Activated CD8-positive, alpha-beta memory T cell treated with anti-CD3 and anti-CD28 coated beads, Interleukin-2, amount 10 ng/mL, durations not matched to agents 7 days and 5 days (primary cell): Measurements from ENCODE around the gene F2RL3. TPM values are rescaled to one million over a fixed set of nuclear protein-coding genes. Genes with fewer than 3 reads are reported as not detected.

Experiments used
- ATAC-seq: fragments of 150-1000 bp; cut with Tn5 transposase; one replicate; pipeline ENCODE4 v1.10.0; 2021; ENCODE audit warnings: moderate library complexity
- CTCF ChIA-PET: fragments of 350-600 bp; sonication (Branson Sonifier 250); formaldehyde crosslinking; loops from one replicate; lab custom pipeline; 2021; ENCODE audit warnings: antibody characterized with exemption; lab: Charles Lee
- DNase-seq: peaks from one replicate; pipeline ENCODE4 v3.0.0-alpha.2; 2020
- H3K27ac Mint-ChIP-seq: one replicate; pipeline ENCODE4 v1.8.0; 2021; ENCODE audit warnings: mild to moderate bottlenecking, mixed read lengths
- H3K27me3 Mint-ChIP-seq: one replicate; pipeline ENCODE4 v1.8.0; 2021; ENCODE audit warnings: mixed read lengths
- H3K36me3 Mint-ChIP-seq: one replicate; pipeline ENCODE4 v1.8.0; 2021; ENCODE audit warnings: mild to moderate bottlenecking, mixed read lengths
- H3K4me1 Mint-ChIP-seq: one replicate; pipeline ENCODE4 v1.8.0; 2021; ENCODE audit warnings: mixed read lengths
- H3K4me3 Mint-ChIP-seq: one replicate; pipeline ENCODE4 v1.8.0; 2021; ENCODE audit warnings: mild to moderate bottlenecking, moderate library complexity, mixed read lengths
- H3K9me3 Mint-ChIP-seq: one replicate; pipeline ENCODE4 v1.8.0; 2022; ENCODE audit warnings: low read depth, mixed read lengths
- total RNA-seq, 2 experiments: library from RNA; stranded (reverse); gene quantifications; one replicate each; pipeline ENCODE4 v1.2.3, GENCODE V29; 2021

The F2RL3 gene
- total RNA-seq, 2 experiments from 2014 or later = 0.12 to 0.59 TPM

DNA sequence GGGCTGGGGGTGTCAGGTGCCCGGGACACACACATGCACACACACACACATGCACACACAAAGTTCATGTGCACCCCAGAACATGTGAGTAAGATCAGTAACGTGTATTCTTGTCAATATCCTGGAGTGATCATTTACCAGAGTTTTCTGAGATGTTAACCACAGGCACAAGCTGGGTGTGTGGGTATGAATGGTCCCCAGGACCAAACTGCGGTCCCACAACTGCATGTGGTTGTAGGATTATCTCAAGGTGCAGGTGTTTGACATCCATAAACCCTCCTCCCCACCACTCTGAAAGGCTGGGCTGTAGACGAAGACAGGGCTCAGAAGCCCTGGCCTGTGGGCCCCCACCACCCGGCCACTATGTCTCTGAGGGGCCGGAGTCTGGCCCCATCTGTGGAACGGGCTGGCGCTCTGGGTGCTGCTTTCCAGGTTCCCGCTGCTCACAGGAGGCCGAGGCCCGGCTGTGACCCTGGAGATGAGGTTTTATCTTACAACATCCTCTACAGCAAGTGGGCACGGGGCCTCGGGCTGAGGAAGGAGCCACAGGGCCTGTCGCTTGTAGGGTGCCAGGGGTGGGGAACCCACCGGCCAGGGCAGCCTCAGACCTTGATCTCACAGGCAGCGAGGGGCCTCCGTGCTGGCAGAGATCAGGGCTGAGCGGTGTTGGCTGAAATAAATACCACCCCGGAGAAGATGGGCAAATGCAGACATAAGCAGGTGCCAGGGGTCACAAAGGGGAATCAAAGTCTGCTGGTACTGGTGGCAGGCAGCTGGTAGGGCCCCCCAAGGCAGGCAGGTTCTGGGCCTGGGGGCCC lies 4.3 kb downstream of the F2RL3 start:
- peaks cover 33% of the 10 kb centered on the region for H3K4me1 Mint-ChIP-seq
- H3K4me3 Mint-ChIP-seq = no peak overlapping the region
- no peaks in the 10 kb centered on the region for H3K9me3 Mint-ChIP-seq
- no peak for ATAC-seq
- no peaks in the 10 kb centered on the region for H3K36me3 Mint-ChIP-seq
- CTCF ChIA-PET = no interaction called here
- no peak overlapping the region for H3K27ac Mint-ChIP-seq
- peaks cover 37% of the 10 kb centered on the region for H3K27me3 Mint-ChIP-seq
- DNase-seq = no peak

DNA sequence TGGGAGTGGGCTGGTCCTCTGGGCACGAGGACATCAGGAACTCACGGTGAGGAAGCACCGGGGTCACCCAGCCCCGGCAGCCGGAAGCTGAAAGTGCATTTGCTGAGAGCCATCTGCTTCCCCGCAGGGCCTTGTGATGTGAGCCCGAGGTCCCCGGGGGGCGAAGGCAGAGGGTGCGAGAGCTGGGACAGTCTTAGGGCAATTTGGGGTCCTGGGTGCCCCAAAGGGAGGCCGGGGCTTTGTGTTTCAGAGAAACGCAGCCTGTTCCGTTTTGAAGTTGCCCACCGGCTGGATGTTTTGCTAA lies 4.8 kb downstream of the F2RL3 start:
- no peaks in the 10 kb centered on the region for H3K9me3 Mint-ChIP-seq
- ATAC-seq = no peak
- CTCF ChIA-PET = no interaction called here
- H3K27ac Mint-ChIP-seq = no peak overlapping the region
- no peak for DNase-seq
- no peaks in the 10 kb centered on the region for H3K36me3 Mint-ChIP-seq
- H3K27me3 Mint-ChIP-seq = peaks cover 43% of the 10 kb centered on the region
- H3K4me1 Mint-ChIP-seq = peaks cover 33% of the 10 kb centered on the region
- H3K4me3 Mint-ChIP-seq = no peak overlapping the region

DNA sequence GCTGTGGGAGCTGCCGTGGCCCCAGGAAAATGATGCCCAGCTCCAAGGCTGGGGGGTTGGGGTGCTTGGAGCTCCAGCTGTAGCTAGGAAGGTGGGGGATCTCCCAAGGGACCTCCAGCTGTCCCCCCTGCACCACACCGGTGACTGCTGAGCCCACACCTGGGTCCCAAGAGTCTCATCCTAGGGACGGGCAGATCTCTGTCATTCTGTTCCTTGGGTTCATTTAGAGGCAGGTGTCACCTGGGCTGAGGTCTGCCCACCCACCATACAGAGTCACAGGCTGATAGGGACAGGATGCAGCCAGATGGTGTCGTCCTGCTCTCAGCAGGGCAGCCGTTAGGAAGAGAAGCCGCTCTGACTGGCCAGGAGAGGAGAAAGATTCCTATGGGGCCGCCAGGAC lies 5.3 kb downstream of the F2RL3 start:
- Mint-ChIP-seq H3K36me3 (no peaks in the 10 kb centered on the region), H3K27me3 (peaks cover 46% of the 10 kb centered on the region), H3K4me3 (no peak overlapping the region), H3K27ac (no peak overlapping the region), H3K4me1 (peaks cover 30% of the 10 kb centered on the region), H3K9me3 (no peaks in the 10 kb centered on the region)
- no peak for DNase-seq
- no peak for ATAC-seq
- CTCF ChIA-PET = no interaction called here

DNA sequence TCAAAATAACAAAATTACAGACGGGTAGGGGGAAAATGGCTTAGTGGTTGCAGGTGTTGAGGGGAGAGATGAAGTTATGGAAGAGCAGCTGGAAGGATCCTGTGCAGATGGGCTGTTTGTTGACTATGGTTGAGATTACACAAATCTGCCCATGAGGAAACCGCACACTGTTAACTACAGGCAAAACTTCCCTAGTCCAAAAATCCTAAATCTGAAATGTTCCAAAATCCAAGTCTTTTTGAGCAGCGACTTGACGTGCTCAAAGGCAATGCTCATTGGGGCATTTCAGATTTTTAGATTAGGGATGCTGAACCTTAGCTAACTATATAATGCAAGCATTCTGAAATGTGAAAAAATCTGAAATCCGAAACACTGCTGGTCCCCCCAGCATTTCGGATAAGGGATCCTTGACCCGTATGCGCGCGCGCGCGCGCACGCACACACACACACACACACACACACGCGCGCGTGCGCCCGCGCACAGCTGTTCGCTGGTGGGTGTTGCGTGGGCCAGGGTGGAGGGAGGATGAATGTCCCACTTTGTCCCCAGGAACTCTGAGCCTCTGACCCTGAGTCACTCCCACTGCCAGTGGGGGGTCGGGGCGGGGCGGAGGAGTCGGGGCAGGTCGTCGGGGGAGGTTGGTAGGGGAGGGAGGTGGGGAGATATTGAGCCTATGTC lies 6.8 kb downstream of the F2RL3 start:
- DNase-seq (no peak), ATAC-seq (no peak)
- H3K27ac Mint-ChIP-seq = peak overlapping the region; percentile 7
- H3K4me1 Mint-ChIP-seq = peaks cover 35% of the 10 kb centered on the region
- no peak overlapping the region for H3K4me3 Mint-ChIP-seq
- H3K27me3 Mint-ChIP-seq = peaks cover 50% of the 10 kb centered on the region
- no peaks in the 10 kb centered on the region for H3K9me3 Mint-ChIP-seq
- CTCF ChIA-PET = interaction anchor here (0.6 kb wide), 1 partner anchor 156 kb away, joined by 3 read pairs; no protein-coding TSS in a partner anchor
- H3K36me3 Mint-ChIP-seq = no peaks in the 10 kb centered on the region

DNA sequence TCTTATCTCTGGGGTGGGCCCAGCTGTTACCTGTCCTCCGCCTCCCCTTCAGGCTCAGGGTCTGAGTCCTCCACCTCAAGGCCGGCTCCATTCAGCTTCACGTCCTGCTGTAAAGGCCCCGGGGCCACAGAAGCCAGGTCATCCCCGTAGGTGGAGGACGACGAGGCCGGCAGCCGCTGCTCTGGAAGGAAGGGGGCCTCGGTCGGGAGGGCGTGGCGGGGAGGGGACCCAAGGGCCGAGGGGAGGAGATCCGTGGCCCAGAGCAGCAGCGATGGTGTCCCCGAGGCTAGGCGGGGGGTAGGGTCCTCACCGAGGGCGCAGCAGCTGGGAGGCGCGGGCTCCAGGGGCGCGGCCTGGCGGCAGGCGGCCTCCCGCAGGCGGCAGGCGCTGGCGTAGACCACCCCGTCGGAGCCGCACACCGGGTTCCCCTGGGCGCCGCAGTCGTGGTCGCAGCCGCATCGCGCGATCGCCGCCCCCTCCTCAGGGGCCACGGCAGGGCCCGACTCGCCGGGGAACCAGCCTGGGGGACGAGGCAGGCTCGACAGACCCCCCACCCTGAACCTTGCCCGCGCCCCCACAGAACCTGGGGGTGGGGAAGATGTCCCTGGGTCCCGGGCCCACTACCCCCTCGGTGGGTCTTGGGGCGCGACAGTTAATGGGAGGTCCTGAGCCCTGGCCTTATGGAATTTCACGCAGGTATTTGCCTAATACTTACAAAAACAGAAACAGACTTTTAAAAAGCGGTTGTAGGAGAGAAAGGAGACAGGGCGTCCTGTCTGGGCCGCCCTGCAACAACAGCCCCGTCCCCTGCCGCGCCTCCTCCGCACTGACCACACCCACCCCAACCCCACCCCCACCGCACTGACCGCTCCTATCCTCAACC lies 7.6 kb downstream of the F2RL3 start:
- Mint-ChIP-seq H3K4me1 (peaks cover 35% of the 10 kb centered on the region), H3K4me3 (peak overlapping the region; percentile 45), H3K27me3 (peaks cover 50% of the 10 kb centered on the region), H3K9me3 (no peaks in the 10 kb centered on the region), H3K27ac (peak overlapping the region; percentile 59), H3K36me3 (no peaks in the 10 kb centered on the region)
- ATAC-seq = peak; percentile 45
- no peak for DNase-seq
- CTCF ChIA-PET = no interaction called here

DNA sequence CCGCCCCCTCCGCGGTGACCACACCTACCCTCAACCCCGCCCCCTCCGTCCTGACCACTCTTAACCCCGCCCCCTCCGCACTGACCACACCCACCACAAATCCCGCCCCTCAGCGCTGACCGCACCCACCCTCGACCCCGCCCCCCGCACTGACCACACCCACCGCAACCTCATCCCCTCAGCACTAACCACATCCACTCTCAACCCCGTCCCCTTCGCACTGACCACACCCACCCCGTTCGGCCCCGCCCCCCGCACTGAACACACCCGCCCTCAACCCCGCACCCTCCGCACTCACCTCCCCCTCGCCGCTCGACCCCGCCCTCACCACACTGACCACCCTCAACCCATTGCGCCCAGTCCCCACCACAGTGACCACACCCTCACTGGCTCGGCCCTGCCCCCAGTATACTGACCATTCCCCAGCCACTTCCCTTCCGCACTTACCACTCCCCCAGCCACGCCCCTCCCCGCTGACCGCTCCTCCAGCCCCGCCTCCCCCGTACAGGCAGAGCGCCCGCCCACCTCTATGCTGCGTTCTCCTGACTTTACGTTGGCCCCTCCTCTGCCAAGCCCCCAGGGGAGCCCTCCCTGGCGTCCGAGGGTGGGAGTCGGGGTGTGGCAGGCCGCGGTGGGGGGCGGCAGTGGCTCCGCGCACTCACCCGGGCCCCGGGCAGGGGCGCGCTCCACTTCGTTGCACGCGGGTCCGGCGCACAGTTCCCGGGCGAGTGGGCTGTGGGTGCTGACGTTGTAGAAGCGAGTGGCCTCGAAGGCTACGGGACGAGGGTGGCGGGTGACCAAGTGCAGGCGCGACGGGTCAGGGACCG lies 8.4 kb downstream of the F2RL3 start:
- no peaks in the 10 kb centered on the region for H3K36me3 Mint-ChIP-seq
- peak overlapping the region; percentile 45 for H3K4me3 Mint-ChIP-seq
- peaks cover 33% of the 10 kb centered on the region for H3K4me1 Mint-ChIP-seq
- H3K27me3 Mint-ChIP-seq = peaks cover 48% of the 10 kb centered on the region
- ATAC-seq (peak; percentile 57), DNase-seq (peak; percentile 78)
- CTCF ChIA-PET = no interaction called here
- no peaks in the 10 kb centered on the region for H3K9me3 Mint-ChIP-seq
- no peak overlapping the region for H3K27ac Mint-ChIP-seq

DNA sequence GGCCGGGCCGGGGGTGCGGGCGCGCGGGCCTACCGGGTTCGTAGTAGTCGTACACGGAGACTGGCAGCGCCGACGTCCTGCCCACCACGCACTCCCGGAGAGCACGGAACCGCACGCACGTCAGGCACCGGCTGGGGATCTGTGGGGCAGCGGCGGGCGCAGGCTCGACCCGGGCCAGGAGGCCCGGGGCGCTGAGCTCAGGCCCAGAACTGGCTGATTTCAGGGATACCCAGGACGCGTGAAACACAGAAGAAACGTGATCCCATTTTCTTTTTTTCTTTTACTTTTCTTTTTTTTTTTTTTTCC lies 9.0 kb downstream of the F2RL3 start:
- Mint-ChIP-seq H3K36me3 (no peaks in the 10 kb centered on the region), H3K27me3 (peaks cover 43% of the 10 kb centered on the region), H3K4me1 (peaks cover 28% of the 10 kb centered on the region), H3K27ac (no peak overlapping the region), H3K9me3 (no peaks in the 10 kb centered on the region), H3K4me3 (no peak overlapping the region)
- ATAC-seq (no peak), DNase-seq (no peak)
- CTCF ChIA-PET = no interaction called here

DNA sequence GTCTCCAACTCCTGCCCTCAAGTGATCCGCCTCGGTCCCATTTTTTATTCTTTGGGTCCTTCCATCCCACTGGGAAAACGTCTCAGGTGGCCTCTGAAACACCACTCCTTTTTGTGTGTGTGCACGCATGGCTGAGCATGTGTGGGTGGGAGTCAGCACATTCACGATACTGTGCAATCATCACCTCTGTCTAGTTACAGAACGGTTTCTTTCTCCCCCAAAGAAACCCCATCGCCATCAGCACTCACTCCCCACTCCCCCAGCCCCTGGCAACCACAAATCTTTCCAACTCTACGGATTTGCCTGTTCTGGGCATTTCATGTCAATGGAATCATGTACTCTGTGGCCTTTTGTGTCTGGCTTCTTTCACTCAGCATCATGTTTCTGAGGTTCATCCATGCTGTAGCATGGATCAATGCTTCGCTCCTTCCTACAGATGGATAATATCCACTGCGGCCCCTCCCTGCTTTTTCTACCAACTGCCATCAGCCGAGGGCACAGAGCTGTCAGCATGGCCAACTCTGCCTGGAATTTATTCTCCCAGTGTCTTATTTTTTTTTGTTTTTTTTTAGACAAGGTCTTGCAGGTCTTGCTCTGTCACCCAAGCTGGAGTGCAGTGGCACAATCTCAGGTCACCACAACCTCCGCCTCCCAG lies 9.7 kb downstream of the F2RL3 start:
- Mint-ChIP-seq H3K27ac (peak overlapping the region; percentile 62), H3K27me3 (peaks cover 38% of the 10 kb centered on the region), H3K36me3 (no peaks in the 10 kb centered on the region), H3K4me3 (peak overlapping the region; percentile 42), H3K9me3 (no peaks in the 10 kb centered on the region), H3K4me1 (peaks cover 22% of the 10 kb centered on the region)
- ATAC-seq = no peak
- CTCF ChIA-PET = no interaction called here
- no peak for DNase-seq

- CTCF ChIA-PET = interaction anchor here (0.7 to 1.7 kb wide), 5 partner anchors 11 to 362 kb away, joined by 3 to 6 read pairs (median 6); partner anchors contain the start of gene F2RL3
- H3K9me3 Mint-ChIP-seq = no peaks in the 10 kb centered on the region
- H3K27me3 Mint-ChIP-seq = peaks cover 26% of the 10 kb centered on the region
- no peak overlapping the region for H3K27ac Mint-ChIP-seq
- DNase-seq = peak; percentile 66
- H3K4me3 Mint-ChIP-seq = no peak overlapping the region
- peaks cover 19% of the 10 kb centered on the region for H3K4me1 Mint-ChIP-seq
- H3K36me3 Mint-ChIP-seq = no peaks in the 10 kb centered on the region
- ATAC-seq = peak; percentile 35
These were observed 10.8 kb downstream of the F2RL3 start for GRCh38 chr19:16899566-16900075.

DNA sequence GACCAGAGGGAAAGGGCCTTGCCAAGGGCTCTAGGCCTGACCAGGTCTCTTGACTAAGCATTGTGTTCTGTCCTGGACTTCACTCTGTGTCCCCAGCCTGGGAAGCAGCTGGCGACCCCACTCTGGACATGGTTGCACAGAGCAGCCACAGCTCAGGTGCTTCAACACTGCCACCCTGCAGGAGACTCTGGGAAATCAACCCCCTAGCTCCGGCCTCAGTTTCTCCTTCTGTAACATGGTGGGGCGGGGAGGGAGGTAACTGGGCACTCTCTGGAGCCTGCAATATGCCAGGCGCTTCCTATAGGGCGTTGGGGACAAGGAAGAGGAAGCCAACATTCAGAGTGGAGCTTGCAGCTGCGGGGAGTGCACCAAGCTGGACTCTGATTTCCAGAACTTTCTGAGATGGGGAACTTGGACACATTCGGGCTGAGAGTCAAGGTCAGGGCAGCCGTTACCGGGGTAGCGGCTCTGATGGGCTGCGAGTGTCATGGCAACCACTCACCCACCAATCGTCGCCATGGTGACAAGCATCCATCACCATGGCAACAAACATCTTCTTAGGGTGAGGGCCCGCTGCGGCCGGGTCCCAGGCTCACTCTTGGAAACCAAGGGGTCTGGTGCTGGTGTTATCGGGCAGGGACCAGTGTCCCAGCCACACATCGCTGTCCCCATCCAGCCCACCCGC lies 12.8 kb downstream of the F2RL3 start:
- CTCF ChIA-PET = no interaction called here
- Mint-ChIP-seq H3K4me3 (no peak overlapping the region), H3K9me3 (no peaks in the 10 kb centered on the region), H3K4me1 (peaks cover 16% of the 10 kb centered on the region), H3K36me3 (no peaks in the 10 kb centered on the region), H3K27me3 (peaks cover 14% of the 10 kb centered on the region), H3K27ac (no peak overlapping the region)
- ATAC-seq (no peak), DNase-seq (no peak)

GRCh38 chr19:16902545-16902944 lies 13.7 kb downstream of the F2RL3 start:
- H3K4me1 Mint-ChIP-seq = peaks cover 16% of the 10 kb centered on the region
- DNase-seq (no peak), ATAC-seq (no peak)
- no peak overlapping the region for H3K27ac Mint-ChIP-seq
- CTCF ChIA-PET = no interaction called here
- H3K9me3 Mint-ChIP-seq = no peaks in the 10 kb centered on the region
- H3K27me3 Mint-ChIP-seq = peaks cover 14% of the 10 kb centered on the region
- no peaks in the 10 kb centered on the region for H3K36me3 Mint-ChIP-seq
- H3K4me3 Mint-ChIP-seq = no peak overlapping the region

- H3K27me3 Mint-ChIP-seq = peaks cover 10% of the 10 kb centered on the region
- ATAC-seq (no peak), DNase-seq (no peak)
- no peaks in the 10 kb centered on the region for H3K9me3 Mint-ChIP-seq
- CTCF ChIA-PET = no interaction called here
- H3K36me3 Mint-ChIP-seq = no peaks in the 10 kb centered on the region
- no peak overlapping the region for H3K4me3 Mint-ChIP-seq
- no peak overlapping the region for H3K27ac Mint-ChIP-seq
- peaks cover 13% of the 10 kb centered on the region for H3K4me1 Mint-ChIP-seq
These were observed 14.5 kb downstream of the F2RL3 start for GRCh38 chr19:16903347-16903746.
